Ishikawa (cell line): ENCODE data around the gene PARD3.

Source experiments
- CEBPB ChIP-seq: IDR thresholded peaks from 2 replicates; pipeline ENCODE4 v1.6.1; 2012
- CREB1 ChIP-seq: IDR thresholded peaks from 2 replicates; pipeline ENCODE4 v1.6.1; 2012; ENCODE audit warnings: low read depth
- EGR1 ChIP-seq: IDR thresholded peaks from 2 replicates; pipeline ENCODE4 v1.6.1; 2012
- EP300 ChIP-seq: IDR thresholded peaks from 2 replicates; pipeline ENCODE4 v1.6.1; 2012; ENCODE audit warnings: borderline replicate concordance
- RAD21 ChIP-seq: IDR thresholded peaks from 2 replicates; pipeline ENCODE4 v1.6.1; 2012; ENCODE audit warnings: low read depth
- TAF1 ChIP-seq: IDR thresholded peaks from 2 replicates; pipeline ENCODE4 v1.6.1; 2012; ENCODE audit warnings: low read depth, mild to moderate bottlenecking
- TCF12 ChIP-seq: IDR thresholded peaks from 2 replicates; pipeline ENCODE4 v1.6.1; 2012; ENCODE audit warnings: low read depth
- YY1 ChIP-seq: IDR thresholded peaks from 2 replicates; pipeline ENCODE4 v1.6.1; 2012; ENCODE audit warnings: low read depth
- TF ChIP-seq, protein P1 (sequence below): IDR thresholded peaks from 2 replicates; pipeline ENCODE4 v1.6.1; 2012; ENCODE audit warnings: low read depth, mild to moderate bottlenecking
- TF ChIP-seq, protein P2 (sequence below): IDR thresholded peaks from 2 replicates; pipeline ENCODE4 v1.6.1; 2012

- TF ChIP-seq YY1 (no peak), TAF1 (no peak), CEBPB (no peak), EP300 (no peak), RAD21 (no peak), CREB1 (no peak), TCF12 (no peak), EGR1 (no peak)
- TF ChIP-seq, protein P1, sequence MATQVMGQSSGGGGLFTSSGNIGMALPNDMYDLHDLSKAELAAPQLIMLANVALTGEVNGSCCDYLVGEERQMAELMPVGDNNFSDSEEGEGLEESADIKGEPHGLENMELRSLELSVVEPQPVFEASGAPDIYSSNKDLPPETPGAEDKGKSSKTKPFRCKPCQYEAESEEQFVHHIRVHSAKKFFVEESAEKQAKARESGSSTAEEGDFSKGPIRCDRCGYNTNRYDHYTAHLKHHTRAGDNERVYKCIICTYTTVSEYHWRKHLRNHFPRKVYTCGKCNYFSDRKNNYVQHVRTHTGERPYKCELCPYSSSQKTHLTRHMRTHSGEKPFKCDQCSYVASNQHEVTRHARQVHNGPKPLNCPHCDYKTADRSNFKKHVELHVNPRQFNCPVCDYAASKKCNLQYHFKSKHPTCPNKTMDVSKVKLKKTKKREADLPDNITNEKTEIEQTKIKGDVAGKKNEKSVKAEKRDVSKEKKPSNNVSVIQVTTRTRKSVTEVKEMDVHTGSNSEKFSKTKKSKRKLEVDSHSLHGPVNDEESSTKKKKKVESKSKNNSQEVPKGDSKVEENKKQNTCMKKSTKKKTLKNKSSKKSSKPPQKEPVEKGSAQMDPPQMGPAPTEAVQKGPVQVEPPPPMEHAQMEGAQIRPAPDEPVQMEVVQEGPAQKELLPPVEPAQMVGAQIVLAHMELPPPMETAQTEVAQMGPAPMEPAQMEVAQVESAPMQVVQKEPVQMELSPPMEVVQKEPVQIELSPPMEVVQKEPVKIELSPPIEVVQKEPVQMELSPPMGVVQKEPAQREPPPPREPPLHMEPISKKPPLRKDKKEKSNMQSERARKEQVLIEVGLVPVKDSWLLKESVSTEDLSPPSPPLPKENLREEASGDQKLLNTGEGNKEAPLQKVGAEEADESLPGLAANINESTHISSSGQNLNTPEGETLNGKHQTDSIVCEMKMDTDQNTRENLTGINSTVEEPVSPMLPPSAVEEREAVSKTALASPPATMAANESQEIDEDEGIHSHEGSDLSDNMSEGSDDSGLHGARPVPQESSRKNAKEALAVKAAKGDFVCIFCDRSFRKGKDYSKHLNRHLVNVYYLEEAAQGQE = no peak
- TF ChIP-seq, protein P2, sequence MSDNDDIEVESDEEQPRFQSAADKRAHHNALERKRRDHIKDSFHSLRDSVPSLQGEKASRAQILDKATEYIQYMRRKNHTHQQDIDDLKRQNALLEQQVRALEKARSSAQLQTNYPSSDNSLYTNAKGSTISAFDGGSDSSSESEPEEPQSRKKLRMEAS = no peak
Measured at GRCh38 chr10:34079702-34080484, 735.2 kb downstream of the PARD3 start.
